Body of pancreas (tissue), 4 donors: ENCODE measurements around the gene KRT222.

ENCODE experiments used
- POLR2A ChIP-seq, 3 donors: fragments of 450-650 bp; IDR thresholded peaks; one replicate each; pipeline ENCODE4 v1.6.1; 2016; ENCODE audit warnings: antibody characterized with exemption in 3 of 3, mild to moderate bottlenecking in 2 of 3
- TF ChIP-seq, protein P1 (sequence below), 7 experiments: fragments of 450-650 bp in 4 of 7; fragments of 200-600 bp in 3 of 7; sonication (generic) in 3 of 7; IDR thresholded peaks; one replicate each; pipeline ENCODE4 v1.5.1; 2016 to 2019; ENCODE audit warnings: antibody characterized with exemption in 7 of 7

GRCh38 chr17:40687106-40687505 lies 22.1 kb upstream of the KRT222 start:
- TF ChIP-seq, protein P1, sequence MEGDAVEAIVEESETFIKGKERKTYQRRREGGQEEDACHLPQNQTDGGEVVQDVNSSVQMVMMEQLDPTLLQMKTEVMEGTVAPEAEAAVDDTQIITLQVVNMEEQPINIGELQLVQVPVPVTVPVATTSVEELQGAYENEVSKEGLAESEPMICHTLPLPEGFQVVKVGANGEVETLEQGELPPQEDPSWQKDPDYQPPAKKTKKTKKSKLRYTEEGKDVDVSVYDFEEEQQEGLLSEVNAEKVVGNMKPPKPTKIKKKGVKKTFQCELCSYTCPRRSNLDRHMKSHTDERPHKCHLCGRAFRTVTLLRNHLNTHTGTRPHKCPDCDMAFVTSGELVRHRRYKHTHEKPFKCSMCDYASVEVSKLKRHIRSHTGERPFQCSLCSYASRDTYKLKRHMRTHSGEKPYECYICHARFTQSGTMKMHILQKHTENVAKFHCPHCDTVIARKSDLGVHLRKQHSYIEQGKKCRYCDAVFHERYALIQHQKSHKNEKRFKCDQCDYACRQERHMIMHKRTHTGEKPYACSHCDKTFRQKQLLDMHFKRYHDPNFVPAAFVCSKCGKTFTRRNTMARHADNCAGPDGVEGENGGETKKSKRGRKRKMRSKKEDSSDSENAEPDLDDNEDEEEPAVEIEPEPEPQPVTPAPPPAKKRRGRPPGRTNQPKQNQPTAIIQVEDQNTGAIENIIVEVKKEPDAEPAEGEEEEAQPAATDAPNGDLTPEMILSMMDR (IDR thresholded peaks at IDR 0.05) = no peak
- peak in 1 of 3 donors; percentile 54 for TF ChIP-seq POLR2A (IDR thresholded peaks at IDR 0.05)
